ENCODE results near the gene DCTN5. TPM values are rescaled to one million over a fixed set of nuclear protein-coding genes. Genes with fewer than 3 reads are reported as not detected.
"Not testable (repeated sequence)": the region's sequence is repeated elsewhere in the genome, so short reads cannot be mapped to it uniquely, and the experiment has no call there.

Gene DCTN5
- total RNA-seq, 3 donors from 2014 or later = 57.3 to 73.9 (median 67.7) TPM

DNA sequence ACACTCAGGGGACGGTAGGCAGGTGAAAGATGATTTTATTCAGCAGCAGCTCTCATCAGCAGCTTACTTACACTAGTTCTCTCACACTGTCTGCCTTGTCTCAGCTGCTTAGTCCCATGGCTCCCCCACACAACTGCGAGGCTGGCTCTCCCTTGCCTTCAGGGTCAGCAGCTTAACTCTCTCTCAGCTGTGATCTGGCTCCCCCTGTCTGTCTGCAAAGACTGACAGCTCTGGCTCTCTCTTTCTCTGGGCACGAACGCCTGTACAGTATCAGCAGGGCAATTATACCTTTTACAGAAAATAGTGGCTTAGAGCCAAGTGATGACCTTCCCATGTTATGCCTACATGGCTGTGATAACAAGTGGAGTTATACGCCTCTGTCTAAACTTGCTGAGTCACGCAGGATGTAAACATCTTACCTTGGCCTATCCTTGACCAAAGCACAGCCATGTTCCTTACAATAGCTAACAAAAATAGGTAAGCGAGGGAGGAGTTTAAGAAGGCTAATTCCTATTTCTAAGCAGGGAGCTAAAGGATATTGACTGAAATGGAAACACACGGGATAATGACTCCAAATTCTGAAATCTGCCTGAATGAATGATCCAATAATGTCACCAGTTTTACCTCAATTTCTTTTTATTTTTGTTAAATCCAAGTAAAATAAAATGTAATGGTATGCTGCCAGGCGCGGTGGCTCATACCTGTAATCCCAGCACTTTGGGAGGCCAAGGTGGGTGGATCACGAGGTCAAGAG is 44.1 kb upstream of the DCTN5 start:
- no peaks in the 10 kb centered on the region for H3K36me3 ChIP-seq (ENCODE audit: low read depth)
- no peak for ATAC-seq

DNA sequence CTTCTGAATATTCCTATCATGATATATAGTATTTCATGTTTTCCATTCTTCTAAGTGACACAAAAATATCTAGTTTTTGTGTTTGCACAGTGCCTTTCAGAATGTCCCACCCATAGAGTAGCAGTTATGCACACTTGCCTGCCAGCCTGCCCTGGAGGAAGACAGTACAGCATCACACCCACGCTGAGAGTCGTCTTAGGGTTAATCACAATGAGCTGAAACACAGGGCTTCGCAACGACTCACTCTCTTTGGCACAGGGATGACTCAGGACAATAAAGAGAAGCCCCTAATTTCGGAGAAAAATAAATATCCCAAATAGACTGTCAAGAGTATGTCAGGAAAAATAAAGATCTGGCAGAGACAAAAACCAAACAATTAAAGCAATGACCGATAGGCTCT is 33.5 kb upstream of the DCTN5 start:
- intact Hi-C loops (cut with DNase I, micrococcal nuclease) = no loop called here
- no peaks in the 10 kb centered on the region for H3K9me3 ChIP-seq
- TF ChIP-seq, protein P1, sequence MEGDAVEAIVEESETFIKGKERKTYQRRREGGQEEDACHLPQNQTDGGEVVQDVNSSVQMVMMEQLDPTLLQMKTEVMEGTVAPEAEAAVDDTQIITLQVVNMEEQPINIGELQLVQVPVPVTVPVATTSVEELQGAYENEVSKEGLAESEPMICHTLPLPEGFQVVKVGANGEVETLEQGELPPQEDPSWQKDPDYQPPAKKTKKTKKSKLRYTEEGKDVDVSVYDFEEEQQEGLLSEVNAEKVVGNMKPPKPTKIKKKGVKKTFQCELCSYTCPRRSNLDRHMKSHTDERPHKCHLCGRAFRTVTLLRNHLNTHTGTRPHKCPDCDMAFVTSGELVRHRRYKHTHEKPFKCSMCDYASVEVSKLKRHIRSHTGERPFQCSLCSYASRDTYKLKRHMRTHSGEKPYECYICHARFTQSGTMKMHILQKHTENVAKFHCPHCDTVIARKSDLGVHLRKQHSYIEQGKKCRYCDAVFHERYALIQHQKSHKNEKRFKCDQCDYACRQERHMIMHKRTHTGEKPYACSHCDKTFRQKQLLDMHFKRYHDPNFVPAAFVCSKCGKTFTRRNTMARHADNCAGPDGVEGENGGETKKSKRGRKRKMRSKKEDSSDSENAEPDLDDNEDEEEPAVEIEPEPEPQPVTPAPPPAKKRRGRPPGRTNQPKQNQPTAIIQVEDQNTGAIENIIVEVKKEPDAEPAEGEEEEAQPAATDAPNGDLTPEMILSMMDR (IDR thresholded peaks at IDR 0.05) = no peak
- no peak for DNase-seq
- ATAC-seq = no peak
- no peaks in the 10 kb centered on the region for H3K36me3 ChIP-seq (ENCODE audit: low read depth)
- no peak overlapping the region for H3K4me3 ChIP-seq
- no peaks in the 10 kb centered on the region for H3K4me1 ChIP-seq (ENCODE audit: low read depth)

More for the DNA sequence above, 44.1 kb upstream of the DCTN5 start:
- Histone ChIP-seq H3K9me3 (no peaks in the 10 kb centered on the region), H3K4me3 (no peak overlapping the region), H3K4me1 (ENCODE audit: low read depth) (peaks cover 14% of the 10 kb centered on the region)
- intact Hi-C loops (cut with DNase I, micrococcal nuclease) = no loop called here
- peak in 2 of 3 donors; percentile 11 to 30 for DNase-seq
- TF ChIP-seq, protein P1 (IDR thresholded peaks at IDR 0.05) = no peak

DNA sequence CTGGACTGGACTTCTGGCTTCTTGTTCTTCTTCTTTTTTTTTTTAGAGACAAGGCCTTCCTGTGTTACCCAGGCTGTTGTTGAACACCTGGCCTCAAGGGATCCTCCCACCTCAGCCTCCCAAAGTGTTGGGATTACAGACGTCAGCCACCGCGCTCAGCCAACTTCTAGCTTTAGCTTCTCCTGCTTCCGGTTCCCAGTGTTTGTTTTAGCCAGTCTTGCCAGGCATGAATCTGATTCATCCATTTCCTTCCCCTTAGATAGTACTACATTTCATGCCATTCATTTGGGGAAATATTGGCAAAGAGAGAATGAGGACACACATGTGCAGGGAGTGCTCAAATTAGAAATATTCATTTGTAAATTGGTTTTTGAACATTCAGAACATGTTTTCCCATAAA is 33.1 kb upstream of the DCTN5 start:
- Histone ChIP-seq H3K36me3 (ENCODE audit: low read depth) (no peaks in the 10 kb centered on the region), H3K9me3 (no peaks in the 10 kb centered on the region), H3K4me1 (ENCODE audit: low read depth) (no peaks in the 10 kb centered on the region), H3K4me3 (no peak overlapping the region)
- DNase-seq (no peak), ATAC-seq (no peak)
- intact Hi-C loops (cut with DNase I, micrococcal nuclease) = no loop called here
- TF ChIP-seq, protein P1 (IDR thresholded peaks at IDR 0.05) = no peak

DNA sequence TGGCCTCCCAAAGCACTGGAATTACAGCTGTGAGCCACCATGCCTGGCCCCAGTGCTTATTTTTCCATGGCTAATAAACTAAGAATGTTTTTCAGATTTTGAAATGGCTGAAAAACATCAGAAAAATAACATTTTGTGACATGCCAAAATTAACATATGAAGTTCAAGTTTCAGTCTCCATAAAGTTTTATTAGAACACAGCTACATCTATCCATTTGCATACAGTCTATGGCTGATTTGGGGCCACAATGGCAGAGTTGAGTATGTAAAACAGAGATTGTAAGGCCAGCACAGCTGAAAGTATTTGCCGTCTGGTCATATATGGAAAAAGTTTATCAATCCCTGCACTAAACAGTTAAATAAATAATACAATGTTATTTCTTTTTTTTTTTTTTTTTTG is 31.3 kb upstream of the DCTN5 start:
- DNase-seq (no peak), ATAC-seq (no peak)
- Histone ChIP-seq H3K9me3 (no peaks in the 10 kb centered on the region), H3K4me1 (ENCODE audit: low read depth) (no peaks in the 10 kb centered on the region), H3K4me3 (no peak overlapping the region), H3K36me3 (ENCODE audit: low read depth) (no peaks in the 10 kb centered on the region)
- intact Hi-C loops (cut with DNase I, micrococcal nuclease) = no loop called here
- TF ChIP-seq, protein P1 (IDR thresholded peaks at IDR 0.05) = no peak

DNA sequence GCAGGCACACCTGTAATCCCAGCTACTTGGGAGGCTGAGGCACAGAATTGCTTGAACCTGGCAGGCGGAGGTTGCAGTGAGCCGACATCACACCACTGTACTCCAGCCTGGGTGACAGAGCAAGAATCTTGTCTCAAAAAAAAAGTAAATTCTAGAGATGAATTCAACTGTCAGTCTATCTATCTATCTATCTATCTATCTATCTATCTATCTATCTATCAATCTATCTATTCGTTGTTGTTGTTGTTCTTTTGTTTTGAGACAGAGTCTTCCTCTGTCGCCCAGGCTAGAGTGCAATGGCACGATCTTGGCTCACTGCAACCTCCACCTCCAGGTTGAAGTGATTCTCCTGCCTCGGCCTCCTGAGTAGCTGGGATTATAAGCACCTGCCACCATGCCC is 30.4 kb upstream of the DCTN5 start:
- H3K9me3 ChIP-seq; intact Hi-C loops (cut with DNase I, micrococcal nuclease); H3K36me3 ChIP-seq (ENCODE audit: low read depth); ATAC-seq; H3K4me1 ChIP-seq (ENCODE audit: low read depth); DNase-seq; H3K4me3 ChIP-seq: not testable (repeated sequence)

DNA sequence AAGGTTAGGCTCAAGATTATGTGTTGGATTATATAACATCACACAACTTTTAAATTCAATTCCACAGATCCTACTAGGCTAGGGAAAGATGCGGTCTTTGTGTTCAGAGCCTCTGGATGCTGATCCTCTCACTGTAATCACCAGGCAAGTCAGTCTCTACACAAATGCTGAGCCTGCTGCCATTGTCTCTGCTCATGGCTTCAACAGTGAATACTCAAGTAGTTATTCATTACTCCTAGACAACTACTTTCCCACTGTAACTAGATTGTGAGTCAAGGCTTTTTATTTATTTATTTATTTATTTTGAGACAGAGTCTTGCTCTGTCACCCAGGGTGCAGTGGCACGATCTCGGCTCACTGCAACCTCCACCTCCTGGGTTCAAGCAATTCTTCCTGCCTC is 29.3 kb upstream of the DCTN5 start:
- TF ChIP-seq, protein P1 (IDR thresholded peaks at IDR 0.05) = no peak
- intact Hi-C loops (cut with DNase I, micrococcal nuclease) = no loop called here
- Histone ChIP-seq H3K9me3 (no peaks in the 10 kb centered on the region), H3K4me3 (no peak overlapping the region), H3K4me1 (ENCODE audit: low read depth) (no peaks in the 10 kb centered on the region), H3K36me3 (ENCODE audit: low read depth) (no peaks in the 10 kb centered on the region)
- ATAC-seq = no peak
- DNase-seq = no peak

All from mucosa of descending colon (tissue), 3 donors.